Measurements from ENCODE around the gene CYRIA.

The CYRIA gene

DNA sequence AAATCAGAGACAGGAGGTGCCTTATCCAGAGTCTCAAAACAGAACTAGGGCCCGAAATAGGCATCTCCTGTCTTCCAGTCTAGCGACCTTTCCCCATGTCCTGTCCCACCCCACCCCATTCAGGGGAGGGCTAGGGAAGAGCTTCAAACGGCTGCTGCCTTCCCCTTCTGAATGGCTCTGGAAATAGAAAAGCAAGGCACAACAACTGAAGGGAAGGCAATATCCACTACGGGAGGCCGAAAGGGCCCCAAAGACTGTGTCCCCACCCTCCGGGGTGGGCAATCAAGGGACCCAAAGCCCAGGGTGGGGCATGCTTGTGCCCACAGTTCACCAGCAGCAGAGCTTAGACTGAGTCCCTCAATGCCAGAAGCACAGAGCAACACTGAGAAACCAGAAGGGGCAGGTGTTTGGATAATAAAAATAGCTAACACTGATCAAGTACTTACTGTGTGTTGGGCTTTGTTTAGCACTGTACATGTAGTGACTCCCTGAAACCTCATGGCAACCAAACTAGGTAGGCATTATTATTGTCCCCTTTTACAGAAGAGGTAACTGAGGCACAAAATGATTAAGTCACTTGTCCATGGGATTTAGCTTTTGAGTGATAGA, 38.5 kb downstream of the CYRIA start:
- no peak for FAIRE-seq

DNA sequence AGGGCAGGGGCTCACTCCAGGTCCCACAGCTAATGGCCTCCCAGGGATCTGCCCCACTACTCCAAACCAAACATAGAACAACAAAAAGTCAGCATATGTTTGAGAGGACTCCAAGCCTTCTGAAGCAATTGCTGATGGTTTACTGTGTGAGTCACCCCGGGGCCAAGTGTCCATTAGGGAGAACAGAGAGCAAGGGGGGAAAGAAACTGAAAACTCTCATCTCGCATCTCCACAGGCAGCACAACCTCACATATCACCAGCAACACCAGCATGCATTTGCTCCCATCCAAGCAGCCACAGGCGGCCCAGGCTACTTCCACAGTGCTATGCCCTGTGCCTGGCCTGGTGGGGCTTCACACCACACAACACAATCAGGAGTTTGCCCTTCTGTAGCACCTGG, 39.1 kb downstream of the CYRIA start:
- FAIRE-seq = no peak

DNA sequence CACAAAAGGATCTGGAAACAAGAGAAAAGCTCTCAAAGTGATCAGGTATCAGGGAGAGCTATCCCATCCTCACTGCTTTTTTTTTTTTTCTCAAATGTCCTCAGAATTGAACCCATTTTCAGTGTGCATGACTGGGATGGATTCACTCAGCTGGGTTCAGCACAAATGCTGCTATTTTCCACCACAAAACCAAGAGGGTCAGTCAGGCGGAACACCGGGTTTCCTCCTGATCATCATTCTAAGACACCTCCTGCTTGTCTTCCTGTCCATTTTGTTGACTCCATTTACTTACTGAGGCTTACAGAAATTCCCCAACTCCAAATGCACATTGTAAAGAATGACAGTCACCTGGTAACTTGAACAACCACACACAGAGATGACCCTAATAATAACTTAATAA, 39.9 kb downstream of the CYRIA start:
- no peak for FAIRE-seq

DNA sequence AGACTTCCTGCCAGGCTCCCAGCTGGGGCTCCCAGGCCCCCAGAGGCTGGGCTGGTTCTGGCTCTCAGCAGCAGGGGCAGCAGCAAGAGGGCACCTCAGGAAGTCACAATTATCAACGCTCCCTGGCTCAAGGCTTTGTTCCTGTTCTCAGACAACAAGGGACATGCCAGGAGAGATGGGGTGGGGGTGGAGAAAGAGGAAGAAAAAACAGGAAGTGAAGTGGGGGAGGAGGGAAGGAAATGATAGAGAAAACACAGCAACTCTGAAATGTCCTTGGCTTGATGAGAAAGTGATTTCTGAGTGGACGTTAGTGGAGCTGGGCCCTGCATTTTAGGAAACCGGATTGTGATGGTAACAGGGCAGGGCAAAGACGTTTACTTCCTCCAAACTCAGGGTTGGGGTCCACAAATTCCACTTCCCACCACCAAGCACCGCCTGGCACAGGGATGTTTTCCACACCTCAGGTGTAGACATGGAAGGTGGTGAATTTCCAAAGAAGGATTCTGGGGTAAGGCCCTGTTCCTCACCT, 40.4 kb downstream of the CYRIA start:
- no peak for FAIRE-seq

DNA sequence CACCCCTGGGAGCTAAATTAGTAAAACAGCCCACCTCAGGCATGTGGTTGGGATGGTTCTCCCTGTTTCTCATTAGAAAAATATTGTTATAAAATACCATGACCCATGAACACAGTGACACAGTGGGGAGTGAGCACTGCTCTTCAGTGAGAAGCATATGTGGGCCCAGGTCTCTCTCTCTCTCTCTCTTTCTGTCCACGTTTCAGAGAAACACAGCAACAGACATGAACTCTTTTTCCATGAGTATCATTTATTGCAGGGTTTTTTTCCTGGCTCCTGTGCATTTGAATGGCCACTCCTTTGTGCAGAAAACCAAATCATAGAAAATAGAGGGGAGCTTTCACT, 41.2 kb downstream of the CYRIA start:
- no peak for FAIRE-seq

DNA sequence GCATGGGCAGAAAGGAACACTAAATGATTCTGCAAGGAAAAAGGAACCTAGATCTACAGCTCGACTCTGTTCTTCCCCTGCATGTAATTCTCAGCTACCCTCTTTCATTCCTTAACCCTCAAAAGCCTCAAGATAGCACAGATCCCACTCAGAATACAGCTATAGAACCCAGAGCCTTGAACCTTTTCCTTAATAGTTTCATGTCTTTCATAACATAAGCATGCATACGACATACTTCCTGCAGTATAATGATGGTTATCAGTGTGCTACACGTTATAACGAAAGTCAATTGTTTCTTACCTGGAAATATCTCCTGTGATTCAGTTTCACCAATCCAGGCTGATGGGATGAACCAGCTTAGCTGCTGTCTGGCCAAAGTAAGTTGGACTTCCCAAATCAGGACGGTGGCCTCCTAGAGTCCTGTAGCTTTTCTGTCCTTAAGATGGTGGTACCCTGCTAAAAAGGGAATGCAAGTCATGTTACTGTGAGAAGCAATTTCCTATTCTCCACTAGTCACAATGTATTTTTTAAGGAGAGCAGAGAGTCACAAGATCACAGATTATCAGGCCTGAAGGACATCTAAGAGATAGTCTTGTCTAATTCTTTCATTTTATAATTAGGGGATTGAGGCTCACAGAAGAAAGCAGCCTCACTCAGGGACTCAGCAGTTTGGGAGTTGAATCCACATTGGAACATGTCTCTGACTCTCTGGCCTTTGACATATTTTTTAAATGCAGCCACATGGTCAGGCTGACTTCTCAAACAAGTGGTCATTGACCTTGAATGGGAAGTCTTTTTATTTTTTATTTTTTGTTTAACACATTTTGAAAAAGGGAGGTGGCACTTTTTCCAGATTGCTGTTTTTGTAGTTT, 41.8 kb downstream of the CYRIA start:
- no peak for FAIRE-seq

DNA sequence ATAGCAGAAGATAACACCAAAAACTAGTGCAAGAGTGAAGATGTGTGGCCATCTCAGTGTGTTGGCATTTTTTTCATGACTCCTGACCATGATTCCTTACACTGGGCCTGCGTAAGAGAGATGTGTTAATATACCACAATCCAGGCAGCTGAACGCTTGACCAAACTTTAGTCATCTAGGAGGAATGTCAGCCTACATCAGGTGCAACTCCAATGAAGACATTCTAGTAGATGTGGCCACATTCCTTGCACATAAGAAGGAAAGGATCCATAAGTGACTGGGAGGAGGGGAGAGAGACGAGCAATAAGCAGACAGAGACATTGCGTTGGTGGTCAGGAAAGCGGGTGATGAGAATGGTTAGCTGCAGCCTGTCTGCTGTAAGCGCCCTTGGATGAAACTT, 42.6 kb downstream of the CYRIA start:
- no peak for FAIRE-seq

DNA sequence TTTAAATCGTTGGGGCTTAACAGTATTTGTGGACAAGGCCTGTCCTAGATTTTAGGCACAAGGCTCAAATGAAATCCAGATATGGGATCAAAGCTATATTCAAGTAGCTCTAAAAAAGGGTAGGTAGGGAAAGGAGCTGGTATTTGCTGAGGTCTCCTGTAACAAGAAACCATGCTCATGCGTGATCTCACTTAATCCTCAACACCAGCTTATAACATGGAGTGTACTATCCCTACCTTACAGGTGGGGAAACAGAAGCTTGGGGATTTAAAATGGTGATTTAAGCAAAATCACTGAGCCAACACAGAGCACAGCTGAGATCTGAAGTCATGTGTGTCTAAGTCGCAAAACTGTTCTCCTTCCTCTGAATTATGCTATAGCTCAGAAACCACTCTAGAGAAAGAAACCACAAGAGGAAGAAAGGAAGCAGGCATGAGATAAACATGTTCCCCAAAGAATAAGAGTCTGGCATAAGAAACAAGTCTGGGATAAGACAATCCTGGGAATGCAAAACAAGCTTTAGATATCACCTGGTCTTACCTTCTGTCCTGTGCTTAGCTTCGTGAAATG, 43.1 kb downstream of the CYRIA start:
- no peak for FAIRE-seq

DNA sequence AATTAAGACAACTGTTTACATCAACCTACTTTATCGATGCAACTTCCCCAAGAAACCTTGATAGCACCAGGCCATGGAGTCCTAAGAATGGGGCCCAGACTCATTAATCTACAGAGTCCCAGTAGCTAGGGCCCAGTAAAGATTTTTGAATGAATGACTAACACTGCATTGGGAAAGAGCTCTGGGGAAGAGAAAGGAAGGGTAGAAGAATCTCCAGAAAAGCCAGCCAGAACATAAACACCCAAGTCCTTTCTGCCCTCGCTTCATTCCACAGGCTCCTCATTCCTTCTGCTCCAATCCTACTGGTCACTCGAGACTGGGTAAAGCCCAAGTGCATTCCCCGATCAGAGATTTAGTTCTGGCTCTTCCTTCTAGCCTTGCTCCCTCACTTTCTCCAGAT, 44.3 kb downstream of the CYRIA start:
- FAIRE-seq = no peak

DNA sequence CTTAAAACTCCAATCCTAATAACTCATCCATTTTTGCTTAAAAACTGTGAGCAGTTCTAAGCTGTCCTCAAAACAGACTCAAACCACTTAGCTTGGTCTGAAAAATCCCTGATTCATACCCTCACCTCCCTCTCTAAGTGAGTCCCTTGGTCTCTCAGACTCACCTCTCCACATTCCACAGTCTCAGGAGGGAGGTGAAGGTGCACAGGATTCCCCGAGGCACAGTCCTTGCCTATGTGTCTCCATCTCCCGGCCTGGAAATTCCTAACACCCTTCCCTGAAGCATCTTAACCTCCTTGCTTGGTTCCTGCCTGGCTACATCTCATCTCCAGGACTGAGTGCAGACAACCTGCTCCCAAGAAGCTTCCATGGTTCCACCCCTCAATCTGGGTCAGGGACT, 45.0 kb downstream of the CYRIA start:
- no peak for FAIRE-seq

DNA sequence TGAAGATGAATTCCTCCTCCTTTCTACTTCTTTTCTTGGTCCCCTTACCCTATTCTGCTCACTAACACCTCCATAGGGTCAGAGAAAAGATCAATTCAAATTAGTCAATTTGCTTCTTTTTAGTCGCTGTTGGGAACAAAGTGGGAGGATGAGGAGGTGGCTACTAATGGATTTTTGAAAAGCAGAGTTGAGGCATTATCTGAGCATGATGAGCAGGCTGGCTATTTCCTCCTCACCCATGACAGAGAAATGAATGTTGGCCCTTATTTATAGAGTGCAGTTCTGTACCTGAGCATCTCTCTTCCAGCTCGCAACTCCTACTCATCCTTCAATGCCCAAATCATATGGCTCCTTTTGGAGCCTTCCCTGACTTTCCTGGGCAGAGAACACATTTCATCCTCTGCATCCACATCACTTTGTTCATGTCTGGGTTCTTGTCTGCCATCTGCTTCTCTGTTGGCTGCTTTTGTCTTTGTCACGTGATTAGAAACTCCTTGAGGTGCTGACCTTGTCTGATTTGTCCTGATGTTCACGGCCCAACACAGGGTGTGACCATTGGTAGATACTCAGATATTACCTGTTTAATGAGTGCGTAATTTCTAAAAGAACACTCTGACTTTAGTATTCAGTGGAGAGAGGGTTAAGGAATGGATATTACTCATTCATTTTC, 45.9 kb downstream of the CYRIA start:
- no peak for FAIRE-seq

DNA sequence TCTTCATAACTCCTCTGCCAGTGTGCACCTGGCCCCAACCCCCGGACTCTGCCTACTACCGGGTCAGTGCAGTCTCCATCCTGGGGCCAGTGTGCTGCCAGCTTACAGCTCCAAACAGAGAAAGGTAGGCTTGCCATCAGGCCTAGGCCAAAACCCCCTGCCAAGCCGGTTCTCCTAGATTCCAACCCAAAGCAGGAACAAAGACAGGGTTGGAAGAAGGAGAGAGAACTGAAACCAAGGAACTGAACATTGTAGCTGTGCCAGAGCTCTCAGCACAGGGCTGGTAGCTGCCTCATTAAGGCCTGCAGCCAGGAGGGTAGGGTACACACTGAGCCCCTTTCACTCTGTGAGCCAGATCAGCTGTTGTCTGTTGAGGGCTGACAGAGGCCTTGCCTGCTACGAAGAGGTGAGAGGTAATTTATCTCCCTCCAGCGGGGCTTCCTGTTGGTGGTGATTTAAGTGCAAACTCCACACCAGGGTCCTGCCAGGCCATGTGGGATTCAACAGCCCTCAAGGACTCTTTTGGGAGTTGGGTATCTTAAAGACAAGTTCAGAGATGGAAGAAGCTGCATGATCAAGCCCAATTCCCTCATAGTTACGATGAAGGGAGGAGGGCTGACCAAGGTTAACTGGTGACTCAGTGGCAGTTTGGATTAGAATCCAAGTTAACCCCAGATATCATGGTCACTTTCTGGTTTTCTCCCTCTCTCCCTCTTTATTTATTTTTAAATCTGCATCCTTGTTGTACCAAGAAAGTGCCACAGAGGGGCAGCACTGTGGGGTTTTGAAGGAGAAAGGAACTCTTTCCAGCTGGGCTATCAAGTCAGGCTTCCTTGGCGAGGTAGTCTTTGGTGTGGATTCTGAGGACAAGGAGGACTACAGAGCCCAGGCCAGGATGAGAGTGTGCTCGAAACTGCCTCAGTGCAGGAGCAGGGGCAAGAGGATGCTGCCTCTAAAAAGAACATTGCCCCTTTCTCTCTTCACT, 48.1 kb downstream of the CYRIA start:
- FAIRE-seq = no peak
